PFSK-1 (cell line): ENCODE results near the gene MKKS.

Experiments
- FOXP2 ChIP-seq: optimal IDR thresholded peaks from 2 replicates; pipeline ENCODE3; 2011; ENCODE audit warnings: borderline replicate concordance, control low read depth, inconsistent platforms; ENCODE audit not compliant: insufficient read depth; ENCODE audit errors: extremely low read length, extremely low read depth
- POLR2AphosphoS5 ChIP-seq: IDR thresholded peaks from 2 replicates; pipeline ENCODE4 v1.6.1; 2012; ENCODE audit warnings: low read depth, mild to moderate bottlenecking, control low read depth, low read length, moderate library complexity
- SIN3A ChIP-seq: IDR thresholded peaks from 2 replicates; pipeline ENCODE4 v1.6.1; 2012; ENCODE audit warnings: mild to moderate bottlenecking, low read length, moderate library complexity, borderline replicate concordance; ENCODE audit not compliant: insufficient read depth
- TAF1 ChIP-seq: IDR thresholded peaks from 2 replicates; pipeline ENCODE4 v1.6.1; 2012; ENCODE audit warnings: low read length, control low read depth, borderline replicate concordance; ENCODE audit not compliant: insufficient read depth
- TF ChIP-seq, protein P1 (sequence below), 2 experiments: IDR thresholded peaks; 2 replicates each; pipeline versions ENCODE4 v1.6.1 to v1.8.0; 2011 to 2012; ENCODE audit warnings: low read depth in 2 of 2, low read length in 2 of 2, control low read depth in 1 of 2, inconsistent platforms in 1 of 2, mild to moderate bottlenecking in 1 of 2, moderate library complexity in 1 of 2; ENCODE audit not compliant: insufficient read depth in 1 of 2

The MKKS gene

DNA sequence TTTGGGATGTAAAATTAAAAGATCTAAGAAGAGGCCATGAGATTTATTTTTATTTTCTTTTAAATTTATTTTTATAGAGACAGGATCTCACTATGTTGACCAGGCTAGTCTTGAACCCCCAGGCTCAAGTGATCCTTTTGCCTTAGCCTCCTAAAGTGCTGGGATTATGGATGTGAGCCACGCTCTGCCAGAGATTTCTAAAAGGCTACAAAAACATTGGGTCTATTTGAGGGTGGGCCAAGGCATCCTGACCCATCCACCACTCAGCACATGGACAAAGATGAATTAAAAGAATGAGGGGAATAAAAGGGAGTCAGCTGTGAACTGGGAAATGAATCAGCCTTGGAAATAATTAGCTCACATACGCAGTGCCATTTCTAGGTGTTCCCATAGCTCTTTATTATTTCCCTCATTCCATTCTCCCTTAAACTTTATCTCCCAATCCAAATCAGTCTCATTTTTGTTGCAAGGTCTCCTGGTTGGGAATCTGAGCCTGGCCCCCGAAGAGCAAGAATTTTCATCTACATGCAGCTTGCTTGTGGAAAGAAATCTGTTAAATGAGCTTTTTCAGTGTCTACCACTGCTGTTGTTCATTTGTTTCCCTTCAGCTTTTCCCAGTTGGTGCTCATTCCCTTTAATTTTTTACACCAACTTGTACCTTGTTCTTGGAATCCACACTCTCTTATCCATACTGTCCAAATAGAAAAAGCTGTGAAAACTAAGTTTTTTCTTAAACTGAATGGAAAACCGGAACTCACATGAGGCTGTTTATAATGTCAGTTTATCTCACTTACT, 66.9 kb downstream of the MKKS start:
- TF ChIP-seq FOXP2 (no peak), POLR2AphosphoS5 (no peak), SIN3A (no peak), TAF1 (no peak)
- TF ChIP-seq, protein P1, sequence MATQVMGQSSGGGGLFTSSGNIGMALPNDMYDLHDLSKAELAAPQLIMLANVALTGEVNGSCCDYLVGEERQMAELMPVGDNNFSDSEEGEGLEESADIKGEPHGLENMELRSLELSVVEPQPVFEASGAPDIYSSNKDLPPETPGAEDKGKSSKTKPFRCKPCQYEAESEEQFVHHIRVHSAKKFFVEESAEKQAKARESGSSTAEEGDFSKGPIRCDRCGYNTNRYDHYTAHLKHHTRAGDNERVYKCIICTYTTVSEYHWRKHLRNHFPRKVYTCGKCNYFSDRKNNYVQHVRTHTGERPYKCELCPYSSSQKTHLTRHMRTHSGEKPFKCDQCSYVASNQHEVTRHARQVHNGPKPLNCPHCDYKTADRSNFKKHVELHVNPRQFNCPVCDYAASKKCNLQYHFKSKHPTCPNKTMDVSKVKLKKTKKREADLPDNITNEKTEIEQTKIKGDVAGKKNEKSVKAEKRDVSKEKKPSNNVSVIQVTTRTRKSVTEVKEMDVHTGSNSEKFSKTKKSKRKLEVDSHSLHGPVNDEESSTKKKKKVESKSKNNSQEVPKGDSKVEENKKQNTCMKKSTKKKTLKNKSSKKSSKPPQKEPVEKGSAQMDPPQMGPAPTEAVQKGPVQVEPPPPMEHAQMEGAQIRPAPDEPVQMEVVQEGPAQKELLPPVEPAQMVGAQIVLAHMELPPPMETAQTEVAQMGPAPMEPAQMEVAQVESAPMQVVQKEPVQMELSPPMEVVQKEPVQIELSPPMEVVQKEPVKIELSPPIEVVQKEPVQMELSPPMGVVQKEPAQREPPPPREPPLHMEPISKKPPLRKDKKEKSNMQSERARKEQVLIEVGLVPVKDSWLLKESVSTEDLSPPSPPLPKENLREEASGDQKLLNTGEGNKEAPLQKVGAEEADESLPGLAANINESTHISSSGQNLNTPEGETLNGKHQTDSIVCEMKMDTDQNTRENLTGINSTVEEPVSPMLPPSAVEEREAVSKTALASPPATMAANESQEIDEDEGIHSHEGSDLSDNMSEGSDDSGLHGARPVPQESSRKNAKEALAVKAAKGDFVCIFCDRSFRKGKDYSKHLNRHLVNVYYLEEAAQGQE (IDR thresholded peaks at IDR 0.05; ENCODE audit: insufficient read depth in 1 of 2, low read depth in 2 of 2, low read length in 2 of 2) = no peak

DNA sequence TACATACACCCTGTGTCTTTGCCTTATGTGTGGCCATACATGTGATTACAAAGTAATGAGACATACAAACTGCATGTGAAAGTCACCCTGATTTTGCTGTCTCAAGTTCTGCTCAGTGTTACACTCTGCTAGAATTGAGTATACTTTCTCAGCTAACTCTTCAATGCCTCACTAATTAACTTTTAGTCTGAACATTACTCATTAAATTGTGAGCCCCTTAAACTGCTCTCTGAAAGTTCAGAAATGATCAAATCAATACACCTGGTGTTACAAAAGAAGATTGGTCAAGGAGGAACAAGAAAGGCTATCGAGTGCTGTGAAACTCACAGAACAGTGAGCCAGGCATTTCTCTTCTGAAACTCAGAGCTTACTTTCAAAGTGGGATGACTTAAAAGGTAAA, 71.3 kb downstream of the MKKS start:
- TF ChIP-seq FOXP2 = no peak
- no peak for TF ChIP-seq TAF1
- TF ChIP-seq POLR2AphosphoS5 = no peak
- TF ChIP-seq SIN3A = no peak
- TF ChIP-seq, protein P1 (IDR thresholded peaks at IDR 0.05; ENCODE audit: insufficient read depth in 1 of 2, low read depth in 2 of 2, low read length in 2 of 2) = no peak

DNA sequence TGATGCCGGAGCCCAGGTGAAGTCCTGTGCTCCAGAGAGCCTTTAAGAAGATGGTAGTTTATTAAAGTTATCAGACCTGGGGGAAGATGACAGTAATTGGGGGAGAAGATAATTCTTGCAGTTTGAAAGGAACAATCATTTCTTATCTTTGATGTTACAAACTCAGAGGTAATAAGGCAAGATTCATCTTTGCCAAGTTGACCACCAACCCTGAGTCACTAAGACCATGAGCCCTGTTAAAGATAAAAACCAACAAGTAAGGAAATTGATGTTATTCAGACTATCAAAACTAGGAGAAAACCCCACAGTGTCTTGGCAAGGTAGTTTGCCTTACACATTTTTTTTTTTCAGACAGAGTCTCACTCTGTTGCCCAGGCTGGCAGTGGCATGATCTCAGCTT, 73.1 kb downstream of the MKKS start:
- TF ChIP-seq FOXP2 = no peak
- TF ChIP-seq POLR2AphosphoS5 = no peak
- no peak for TF ChIP-seq SIN3A
- TF ChIP-seq TAF1 = no peak
- TF ChIP-seq, protein P1 (IDR thresholded peaks at IDR 0.05; ENCODE audit: insufficient read depth in 1 of 2, low read depth in 2 of 2, low read length in 2 of 2) = no peak

DNA sequence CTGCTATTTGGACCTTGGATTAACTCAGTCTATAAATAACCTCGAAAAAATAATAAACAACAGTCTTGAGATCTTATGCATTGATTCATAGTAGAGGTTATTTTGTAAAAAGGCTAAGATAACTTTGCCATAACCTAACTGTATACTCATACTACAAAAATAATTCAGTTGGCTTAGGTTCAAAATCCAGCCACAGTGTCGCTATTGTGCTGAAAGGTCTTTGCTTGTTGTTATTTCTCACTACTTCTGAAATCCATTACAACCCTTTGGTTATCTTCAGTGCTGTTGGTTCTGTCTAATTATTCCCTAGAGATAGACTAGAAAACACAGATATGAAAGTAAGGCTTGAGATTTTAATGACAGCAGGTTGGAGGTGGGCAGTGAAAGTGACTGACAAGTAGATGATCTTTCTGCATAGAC, 74.4 kb downstream of the MKKS start:
- TF ChIP-seq, protein P1 (IDR thresholded peaks at IDR 0.05; ENCODE audit: insufficient read depth in 1 of 2, low read depth in 2 of 2, low read length in 2 of 2) = no peak
- no peak for TF ChIP-seq SIN3A
- no peak for TF ChIP-seq POLR2AphosphoS5
- no peak for TF ChIP-seq FOXP2
- no peak for TF ChIP-seq TAF1

DNA sequence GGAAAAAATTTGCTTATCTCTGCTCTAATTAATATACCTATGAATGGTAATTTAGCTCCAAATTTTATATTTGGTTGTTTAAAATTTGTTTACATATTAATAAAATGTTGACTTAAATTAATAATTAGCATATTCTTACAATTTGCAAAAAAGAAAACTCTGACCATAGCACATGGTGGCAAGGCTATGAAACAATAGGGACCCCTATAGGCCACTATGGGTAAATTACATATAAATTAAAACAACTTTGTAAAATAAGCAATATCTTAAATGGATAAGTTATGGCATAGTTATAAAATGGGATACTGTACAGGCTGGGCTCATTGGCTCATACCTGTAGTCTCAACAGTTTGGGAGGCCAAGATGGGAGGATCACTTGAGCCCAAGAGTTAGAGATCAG, 76.0 kb downstream of the MKKS start:
- TF ChIP-seq, protein P1 (IDR thresholded peaks at IDR 0.05; ENCODE audit: insufficient read depth in 1 of 2, low read depth in 2 of 2, low read length in 2 of 2) = no peak
- no peak for TF ChIP-seq TAF1
- no peak for TF ChIP-seq SIN3A
- TF ChIP-seq POLR2AphosphoS5 = no peak
- no peak for TF ChIP-seq FOXP2
